ENCODE results near the gene FAM120B.
A peak's percentile ranks its signal among the peaks of the same experiment; 100 is the strongest.

FAM120B gene

GRCh38 chr6:170287371-170287876 lies 19.1 kb upstream of the FAM120B start:
- no peak for DNase-seq

DNA sequence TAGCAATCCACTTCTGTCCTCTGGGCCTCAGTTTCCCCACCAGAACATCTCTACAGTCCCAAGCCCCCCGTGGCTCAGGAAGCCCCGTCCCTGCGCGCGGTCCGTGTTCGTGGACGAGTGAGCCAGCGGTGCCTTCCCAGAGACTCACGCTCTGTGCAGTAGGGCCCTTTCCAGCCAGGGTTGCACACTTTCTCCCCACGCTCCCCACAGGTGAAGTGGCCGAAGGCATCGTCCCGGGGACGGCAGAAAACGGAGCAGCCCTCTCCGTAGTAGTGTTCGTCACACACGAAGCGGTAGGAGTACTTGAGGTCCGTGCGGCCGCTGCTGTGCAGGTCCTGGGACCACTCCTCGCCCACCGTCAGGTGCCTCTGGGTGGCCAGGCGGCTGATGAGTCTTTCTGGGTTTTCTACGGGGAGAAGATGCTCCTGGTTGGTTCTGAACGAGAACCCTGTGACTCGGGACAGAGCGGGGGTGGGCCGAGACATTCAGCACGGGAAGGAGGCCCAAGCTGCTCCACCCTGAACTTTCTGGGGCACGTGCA lies 18.4 kb upstream of the FAM120B start:
- DNase-seq, result no peak

GRCh38 chr6:170288852-170289179 lies 17.7 kb upstream of the FAM120B start:
- no peak for DNase-seq

GRCh38 chr6:170289180-170289931 lies 17.2 kb upstream of the FAM120B start:
- DNase-seq, result peak; percentile 51

DNA sequence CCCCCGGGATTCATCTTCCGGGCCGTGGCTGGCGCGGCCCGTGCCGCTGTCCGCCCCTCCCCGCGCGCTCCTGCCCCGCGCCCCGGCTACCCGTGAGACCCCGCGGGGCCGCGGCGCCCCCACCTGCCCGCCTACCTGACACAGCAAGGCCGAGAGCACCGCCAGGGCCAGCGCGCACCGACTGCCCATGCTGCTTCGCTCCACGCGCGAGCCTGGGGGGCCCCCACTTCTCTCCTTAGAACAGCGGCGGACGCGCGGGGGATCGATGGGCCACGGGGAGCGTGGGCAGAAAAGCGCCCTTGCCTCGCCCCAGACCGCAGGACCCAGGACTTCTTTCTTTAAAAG lies 16.6 kb upstream of the FAM120B start:
- DNase-seq, result no peak

DNA sequence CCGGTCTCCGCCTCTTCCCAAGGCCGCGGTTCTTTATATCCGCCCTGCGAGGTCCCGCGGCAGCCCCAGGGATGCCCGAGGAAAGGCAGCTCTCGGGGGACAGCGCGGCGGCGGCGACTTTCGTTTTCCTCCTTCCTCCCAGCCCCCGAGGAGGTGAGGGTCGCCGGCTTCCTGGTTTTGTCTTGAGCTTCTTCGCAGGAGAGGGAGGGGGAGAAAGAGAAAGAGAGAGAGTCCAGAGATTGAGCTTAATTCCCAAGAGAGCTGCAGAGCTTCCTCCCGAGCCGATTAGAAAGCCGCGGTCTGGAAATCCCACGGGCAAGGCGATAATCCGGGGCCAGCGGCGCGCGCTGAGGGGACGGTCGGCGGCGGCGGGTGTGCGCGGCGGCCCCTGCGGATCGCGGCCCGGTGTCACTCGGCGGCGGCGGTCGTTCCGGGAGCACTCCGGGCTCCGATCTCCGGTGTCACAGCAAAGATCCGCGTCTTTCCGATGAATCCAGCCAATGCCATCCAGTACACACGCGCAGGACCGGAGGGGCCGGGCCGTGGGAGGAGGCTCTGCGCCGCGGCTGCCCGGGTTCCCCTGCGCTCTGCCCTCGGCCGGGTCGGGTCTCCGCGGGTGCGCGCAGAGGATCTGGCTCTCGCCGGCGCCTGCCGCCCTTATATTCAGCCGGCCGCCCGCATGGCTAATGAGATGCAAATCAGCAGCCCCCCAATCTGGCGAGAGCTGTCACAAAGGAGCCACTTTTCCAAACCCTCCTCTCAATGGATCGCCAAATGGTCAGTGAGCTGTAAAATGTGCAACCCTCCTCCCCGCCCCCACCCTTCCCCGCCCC lies 16.0 kb upstream of the FAM120B start, which contains the start of gene DLL1:
Gene DLL1, minus strand, starts transcription at position 783 of the 833 bp plus-strand sequence. CDS start 939 bp downstream, outside the sequence.
- DNase-seq, result peak; percentile 90

DNA sequence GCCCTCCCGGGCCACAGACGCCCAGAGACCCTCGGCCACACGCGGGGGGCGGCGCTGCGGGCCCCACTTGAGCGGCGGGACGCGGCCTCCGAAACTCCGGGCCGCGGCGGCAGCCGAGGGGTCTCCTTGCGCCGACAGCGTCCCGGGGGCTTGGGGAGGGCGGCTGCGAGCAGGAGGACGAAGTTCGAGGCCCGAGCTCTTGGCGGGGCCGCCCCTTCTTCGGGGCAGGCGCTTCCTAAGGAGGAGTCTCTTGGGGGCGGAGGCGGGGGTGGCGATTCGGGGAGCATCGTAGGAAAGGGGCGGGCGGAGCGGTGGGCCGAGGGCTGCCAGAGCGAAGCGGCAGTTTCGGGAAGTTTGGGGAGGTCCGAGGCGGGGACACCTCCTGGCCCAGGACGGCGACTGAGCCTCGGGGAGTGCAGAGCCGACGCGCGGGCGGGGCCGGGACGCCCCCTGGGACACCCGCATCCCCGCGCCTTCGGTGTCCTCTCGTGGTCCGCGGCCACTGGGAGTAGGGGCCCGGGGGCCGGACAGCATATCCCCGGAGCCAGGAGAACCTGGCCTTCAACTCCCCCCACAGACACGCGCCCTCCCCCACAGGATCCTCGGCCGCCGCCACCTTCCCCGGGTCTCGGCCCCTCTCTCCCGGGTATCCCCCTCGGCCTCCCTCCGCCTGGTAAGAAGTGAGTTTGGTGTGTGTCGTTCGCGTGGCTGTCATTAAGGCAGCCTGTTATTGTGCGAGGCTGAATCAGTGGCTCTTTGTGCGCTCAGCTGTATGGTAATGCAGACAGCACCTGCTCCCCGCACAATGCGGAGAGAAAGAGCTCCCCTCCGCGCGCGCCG lies 15.1 kb upstream of the FAM120B start:
- peak; percentile 96 for DNase-seq

GRCh38 chr6:170292111-170292406 lies 14.5 kb upstream of the FAM120B start:
- DNase-seq, result no peak

GRCh38 chr6:170292407-170293158 lies 14.0 kb upstream of the FAM120B start:
- peak; percentile 57 for DNase-seq

GRCh38 chr6:170293341-170294231 lies 13.0 kb upstream of the FAM120B start:
- no peak for DNase-seq

DNA sequence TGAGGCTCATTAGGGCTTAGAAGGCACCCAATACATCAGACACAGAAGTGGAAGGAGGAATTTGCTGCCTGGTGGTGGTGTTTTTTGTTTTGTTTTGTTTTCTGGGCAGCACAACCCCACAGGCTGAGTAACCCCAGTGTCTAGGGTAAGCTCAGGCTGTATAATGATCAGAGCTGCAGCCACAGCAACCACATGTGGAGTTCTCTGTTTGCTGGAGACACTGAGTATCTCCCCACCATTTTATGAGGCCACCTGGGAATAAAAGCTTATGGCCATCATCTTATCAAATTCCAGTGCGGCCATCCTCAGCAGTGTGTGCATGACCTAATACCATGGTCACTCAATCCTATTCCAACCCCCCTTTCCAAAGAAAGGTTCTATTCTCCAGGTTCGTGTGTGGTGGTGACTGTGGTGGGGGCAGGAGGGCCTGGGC lies 12.2 kb upstream of the FAM120B start:
- DNase-seq, result peak; percentile 45

- peak; percentile 61 for DNase-seq
Observed at GRCh38 chr6:170294813-170295509, 11.6 kb upstream of the FAM120B start.

DNA sequence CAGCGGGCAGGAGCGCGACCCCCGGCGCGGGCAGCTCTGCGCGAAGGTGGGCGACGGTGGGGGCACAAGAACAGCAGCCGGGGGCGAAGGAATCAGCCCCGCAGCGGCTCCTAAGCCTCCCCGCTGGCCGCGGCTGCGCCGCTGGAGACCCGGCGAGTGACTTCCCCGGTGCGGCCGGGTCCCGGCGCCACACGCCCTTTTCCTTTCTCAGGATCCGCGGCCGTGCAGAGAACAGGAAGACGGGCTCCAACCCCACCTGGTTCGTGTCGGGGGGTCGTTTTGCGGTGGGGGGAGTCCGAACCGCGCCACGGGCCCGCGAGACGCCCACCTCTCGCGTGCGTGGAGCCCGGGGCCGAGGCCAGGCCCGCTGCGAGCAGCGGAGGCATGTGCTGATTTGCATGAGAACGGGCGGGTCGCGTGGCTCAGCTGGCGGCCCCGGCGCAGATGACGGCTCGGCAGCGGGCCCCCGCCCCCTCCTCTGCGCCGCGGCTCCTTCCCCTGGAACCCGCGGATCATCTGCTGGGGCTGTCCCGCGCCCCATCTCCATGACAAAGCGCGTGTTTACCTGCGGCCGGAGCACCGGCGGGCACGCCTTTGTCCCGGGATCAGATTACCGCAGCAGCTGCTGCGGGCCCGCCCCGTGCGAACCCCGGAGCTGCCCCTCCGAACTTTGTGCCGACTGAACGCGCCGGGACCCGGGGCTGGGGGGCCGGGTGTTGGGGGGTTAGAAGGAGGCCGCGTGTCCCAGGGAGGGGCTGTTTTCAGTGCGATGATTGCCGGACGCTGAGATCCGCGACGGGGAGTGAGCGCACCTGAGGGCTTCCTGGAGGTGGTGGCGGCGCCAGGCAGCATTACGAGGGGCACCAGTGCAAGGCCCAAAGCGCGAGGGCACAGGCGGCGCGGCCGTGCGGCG lies 10.8 kb upstream of the FAM120B start:
- DNase-seq, result peak; percentile 72

GRCh38 chr6:170296423-170296745 lies 10.2 kb upstream of the FAM120B start:
- DNase-seq, result peak; percentile 46

GRCh38 chr6:170296746-170297575 lies 9.6 kb upstream of the FAM120B start:
- peak; percentile 63 for DNase-seq

DNA sequence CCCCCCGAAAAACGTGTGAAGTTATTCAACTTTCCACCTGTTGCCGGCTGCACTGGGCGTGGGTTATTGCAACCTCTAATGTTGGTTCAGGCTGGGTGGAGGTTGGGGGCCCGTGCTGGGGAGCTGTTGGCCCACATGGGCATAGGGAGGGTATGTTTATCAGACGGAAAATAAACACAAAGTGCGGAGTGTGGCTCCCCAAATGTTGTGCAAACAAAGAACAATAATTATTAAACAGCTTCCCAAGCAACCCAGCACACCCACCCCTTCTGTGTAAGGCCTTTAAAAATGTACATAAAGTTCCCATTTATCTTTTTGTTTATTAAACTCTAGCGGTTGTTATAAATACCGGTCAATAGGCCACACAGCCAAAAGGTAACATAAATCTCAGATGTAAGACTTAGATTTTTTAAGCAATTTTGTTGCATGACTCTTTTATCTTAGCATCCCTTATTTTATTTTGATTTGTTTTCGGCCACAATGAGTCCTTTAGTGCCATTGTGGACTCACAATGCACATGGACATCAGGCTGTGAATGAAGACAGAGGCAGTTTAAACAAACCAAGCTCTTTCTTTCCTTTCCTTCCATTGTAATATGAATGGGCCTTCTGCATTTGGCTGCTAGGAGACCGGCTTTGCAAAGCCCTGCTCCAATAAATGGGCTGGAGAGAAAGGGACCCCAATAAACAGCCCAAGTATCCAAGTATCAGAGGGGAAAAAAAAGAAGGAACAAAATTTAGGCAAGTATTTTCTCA lies 8.8 kb upstream of the FAM120B start:
- DNase-seq, result peak; percentile 54

DNA sequence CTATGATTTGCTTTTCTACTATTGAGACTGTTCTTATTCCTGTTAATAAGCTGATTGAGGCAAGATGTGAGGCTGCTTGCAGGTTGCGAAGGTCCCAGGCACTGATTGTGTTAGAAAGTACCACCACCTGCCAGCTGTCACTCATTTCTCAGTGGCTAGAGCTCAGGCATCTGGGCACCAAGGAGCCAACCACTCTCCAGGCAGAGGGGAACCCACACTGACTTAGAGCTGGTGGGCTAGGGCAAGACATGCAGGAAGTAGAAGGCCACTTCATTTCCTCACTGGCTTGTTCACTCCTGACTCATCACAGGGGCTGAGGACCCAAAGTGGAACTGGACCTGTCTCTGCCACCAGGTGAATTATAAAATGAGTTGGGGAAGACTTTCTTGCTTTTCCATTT lies 7.9 kb upstream of the FAM120B start:
- DNase-seq, result no peak

GRCh38 chr6:170301184-170301583 lies 5.4 kb upstream of the FAM120B start:
- DNase-seq, result no peak
